ENCODE data around the gene ZNF282.

The ZNF282 gene

GRCh38 chr7:149191851-149192250 is 3.5 kb upstream of the ZNF282 start:
- DNase-seq (ENCODE audit: low read depth in 1 of 2, low spot score in 1 of 2), result no peak

GRCh38 chr7:149194799-149195179 is 557 bp upstream of the ZNF282 start:
- no peak for DNase-seq (ENCODE audit: low read depth in 1 of 2, low spot score in 1 of 2)

DNA sequence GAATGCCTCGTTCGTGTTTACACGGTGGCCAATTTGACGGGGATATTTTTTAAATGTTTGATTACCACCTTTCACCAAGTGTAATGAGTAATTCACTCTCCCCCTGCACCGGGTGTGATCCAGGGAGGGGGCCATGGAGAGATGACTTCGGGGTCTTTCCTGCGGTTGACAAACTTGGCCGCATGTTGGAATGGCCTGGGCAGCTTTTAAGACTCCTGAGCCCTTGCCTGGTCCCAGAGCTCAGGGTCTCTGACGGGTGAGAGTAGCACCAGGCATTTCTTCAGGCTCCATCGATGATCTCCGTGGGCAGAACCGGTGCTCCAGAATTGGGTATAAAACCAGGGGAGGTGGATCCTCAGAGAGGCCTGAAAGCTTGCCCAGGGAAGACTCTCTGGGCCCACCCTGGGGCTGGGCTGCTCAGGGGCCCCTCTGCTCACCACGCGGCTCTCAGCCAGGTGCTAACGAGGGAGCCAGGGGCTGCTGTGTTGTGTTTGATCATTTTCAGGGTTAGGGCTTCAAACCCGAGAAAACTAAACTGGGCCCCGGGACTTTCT is 882 bp downstream of the ZNF282 start:
- no peak for DNase-seq (ENCODE audit: low read depth in 1 of 2, low spot score in 1 of 2)

DNA sequence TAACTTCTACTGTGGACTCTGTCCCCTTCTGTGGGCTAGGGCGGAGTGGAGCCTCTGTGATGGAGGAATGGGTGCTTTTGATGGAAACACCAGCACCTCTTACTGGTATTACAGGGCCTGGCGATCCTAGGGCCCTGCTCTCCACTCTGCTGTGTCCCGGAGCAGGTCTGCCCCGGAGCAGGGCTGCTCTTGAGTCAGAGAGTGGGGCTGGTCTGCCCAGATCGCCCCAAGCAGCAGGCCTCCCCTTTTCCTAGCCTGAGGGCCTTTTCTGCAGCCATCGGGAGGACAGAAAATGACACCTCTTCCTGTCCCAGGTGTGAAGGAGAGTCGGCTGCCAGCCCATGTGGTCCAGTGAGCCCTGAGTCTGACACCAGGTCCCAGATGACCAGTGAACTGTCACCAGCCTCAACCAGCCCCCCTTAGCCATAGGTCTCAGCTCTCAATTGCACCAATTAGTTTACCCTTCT is 1.4 kb downstream of the ZNF282 start:
- DNase-seq (ENCODE audit: low read depth in 1 of 2, low spot score in 1 of 2), result no peak

- DNase-seq (ENCODE audit: low read depth in 1 of 2, low spot score in 1 of 2), result no peak
These were observed 2.3 kb downstream of the ZNF282 start for GRCh38 chr7:149197675-149198074.

DNA sequence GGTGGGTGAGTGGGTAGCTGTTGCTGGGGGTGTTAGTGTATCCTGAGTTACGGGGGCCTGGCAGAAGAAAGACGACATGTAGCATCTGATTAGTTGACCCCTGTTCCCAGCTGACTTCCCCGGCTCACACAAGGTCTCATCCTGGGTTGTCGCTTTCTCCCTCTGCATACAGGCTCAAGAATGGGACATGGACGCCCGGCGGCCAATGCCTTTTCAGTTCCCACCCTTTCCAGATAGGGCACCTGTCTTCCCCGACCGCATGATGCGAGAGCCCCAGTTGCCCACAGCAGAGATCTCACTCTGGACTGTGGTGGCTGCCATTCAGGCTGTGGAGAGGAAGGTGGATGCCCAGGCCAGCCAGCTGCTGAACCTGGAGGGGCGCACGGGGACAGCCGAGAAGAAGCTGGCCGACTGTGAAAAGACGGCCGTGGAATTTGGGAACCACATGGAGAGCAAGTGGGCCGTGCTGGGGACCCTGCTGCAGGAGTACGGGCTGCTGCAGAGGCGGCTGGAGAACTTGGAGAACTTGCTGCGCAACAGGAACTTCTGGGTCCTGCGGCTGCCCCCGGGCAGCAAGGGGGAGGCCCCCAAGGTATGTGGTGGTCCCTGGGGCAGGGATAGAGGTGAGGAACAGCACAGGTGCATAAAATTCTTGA is 2.9 kb downstream of the ZNF282 start:
- DNase-seq (ENCODE audit: low read depth in 1 of 2, low spot score in 1 of 2), result no peak

- no peak for DNase-seq (ENCODE audit: low read depth in 1 of 2, low spot score in 1 of 2)
These were observed 4.1 kb downstream of the ZNF282 start for GRCh38 chr7:149199234-149199995.

DNA sequence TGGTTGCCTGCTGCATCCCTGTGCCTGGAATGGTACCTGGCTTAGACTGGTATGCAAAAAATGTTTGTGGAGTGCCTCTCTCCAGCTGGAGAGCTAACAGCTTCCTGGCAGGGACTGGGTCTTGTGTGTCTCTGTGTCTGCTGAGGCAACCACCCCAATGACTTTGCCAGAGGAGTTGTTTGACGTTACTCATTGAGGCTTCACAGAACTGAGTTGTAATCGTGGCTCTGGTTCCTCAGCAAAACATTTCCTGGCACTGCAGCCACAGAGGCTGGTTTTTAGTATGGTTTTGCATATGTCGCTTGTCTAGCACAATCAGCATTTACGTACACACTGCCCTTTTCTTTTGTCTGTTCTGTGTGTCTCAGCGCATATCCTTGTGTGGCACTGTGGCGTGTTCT is 7.5 kb downstream of the ZNF282 start:
- DNase-seq (ENCODE audit: low read depth in 1 of 2, low spot score in 1 of 2), result no peak

- DNase-seq (ENCODE audit: low read depth in 1 of 2, low spot score in 1 of 2), result no peak
These were observed 10.5 kb downstream of the ZNF282 start for GRCh38 chr7:149205690-149206381.

- no peak for DNase-seq (ENCODE audit: low read depth in 1 of 2, low spot score in 1 of 2)
These were observed 12.1 kb downstream of the ZNF282 start for GRCh38 chr7:149207324-149208035.

DNA sequence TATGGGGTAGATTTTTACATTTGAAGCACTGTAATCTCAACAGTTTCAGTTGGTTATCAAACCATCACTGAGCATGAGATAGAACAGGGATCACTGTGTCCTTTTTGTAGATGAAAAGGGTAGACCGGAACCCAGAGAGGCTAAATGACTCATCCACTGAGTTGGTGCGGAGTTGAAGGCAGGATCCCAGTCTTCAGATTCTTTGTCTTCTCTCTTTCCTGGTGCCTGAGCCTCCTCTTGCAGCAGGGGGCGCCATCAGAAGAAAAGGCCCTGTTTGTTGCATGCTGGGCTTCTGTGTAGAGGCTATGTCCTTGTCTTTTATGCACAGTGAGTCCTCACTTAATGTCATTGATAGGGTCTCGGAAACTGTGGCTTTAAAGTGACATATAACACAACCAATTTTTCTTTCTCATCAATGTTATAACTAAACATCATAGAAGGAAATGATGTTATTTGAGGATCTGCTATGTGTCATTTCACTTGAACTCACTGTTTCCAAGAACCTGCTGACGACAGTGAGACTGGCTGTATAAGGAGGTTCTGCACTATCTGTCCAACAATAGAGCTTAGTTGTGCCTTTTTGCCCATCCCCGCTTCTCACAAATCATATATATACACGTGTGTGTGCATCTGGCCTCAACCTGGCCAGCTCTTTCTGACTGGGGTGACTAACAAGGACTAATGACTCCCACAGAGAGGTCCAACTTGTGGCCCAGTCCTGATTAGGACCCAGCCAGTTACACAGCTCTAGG is 14.3 kb downstream of the ZNF282 start:
- DNase-seq (ENCODE audit: low read depth in 1 of 2, low spot score in 1 of 2), result peak; percentile 45 to 61

DNA sequence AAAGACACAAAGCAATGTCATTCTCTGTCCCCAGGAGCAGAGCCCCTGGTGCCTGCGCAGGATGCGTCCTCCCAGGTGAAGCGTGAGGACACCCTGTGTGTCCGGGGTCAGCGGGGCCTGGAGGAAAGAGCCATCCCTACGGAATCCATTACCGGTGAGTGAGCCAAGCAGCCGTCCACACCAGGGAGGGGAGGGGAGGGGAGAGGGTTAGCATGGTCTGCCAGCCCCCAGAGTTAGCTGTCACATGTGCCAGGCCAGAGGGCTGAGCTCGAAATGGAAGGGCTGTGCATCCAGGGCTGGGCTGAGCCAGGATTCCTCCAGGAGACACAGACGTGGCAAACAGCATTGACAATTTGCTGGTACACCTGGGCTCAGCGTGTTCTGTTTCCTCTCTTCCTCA is 15.2 kb downstream of the ZNF282 start:
- DNase-seq (ENCODE audit: low read depth in 1 of 2, low spot score in 1 of 2), result no peak

DNA sequence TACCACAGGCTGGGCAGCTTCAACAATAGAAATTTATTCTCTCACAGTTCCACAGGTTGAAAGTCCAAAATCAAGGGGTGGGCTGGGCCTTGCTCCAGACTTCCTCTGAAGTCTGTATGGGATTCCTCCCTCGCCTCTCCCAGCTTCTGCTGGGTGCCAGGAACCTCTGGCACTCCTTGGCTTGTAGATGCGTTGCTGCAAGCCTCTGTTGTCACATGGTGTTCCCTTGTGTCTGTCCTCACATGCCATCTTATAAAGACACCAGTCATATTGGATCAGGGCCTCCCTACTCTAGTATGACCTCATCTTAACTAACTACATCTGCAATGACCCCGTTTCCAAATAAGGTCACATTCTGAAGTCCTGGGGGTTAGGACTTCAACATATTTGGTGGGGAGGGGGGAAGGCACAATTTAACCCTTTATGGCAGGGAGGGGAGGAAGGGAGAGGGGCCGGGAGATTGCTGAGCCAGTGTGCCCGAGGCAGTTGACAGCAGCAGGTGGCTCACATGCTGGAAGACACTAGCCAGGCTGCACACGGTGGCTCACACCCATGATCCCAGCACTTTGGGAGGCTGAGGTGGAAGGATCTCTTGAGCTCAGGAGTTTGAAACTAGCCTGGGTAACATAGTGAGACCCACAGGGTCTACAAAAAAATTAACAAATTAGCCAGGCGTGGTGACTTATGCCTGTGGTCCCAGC is 18.8 kb downstream of the ZNF282 start:
- no peak for DNase-seq (ENCODE audit: low read depth in 1 of 2, low spot score in 1 of 2)

DNA sequence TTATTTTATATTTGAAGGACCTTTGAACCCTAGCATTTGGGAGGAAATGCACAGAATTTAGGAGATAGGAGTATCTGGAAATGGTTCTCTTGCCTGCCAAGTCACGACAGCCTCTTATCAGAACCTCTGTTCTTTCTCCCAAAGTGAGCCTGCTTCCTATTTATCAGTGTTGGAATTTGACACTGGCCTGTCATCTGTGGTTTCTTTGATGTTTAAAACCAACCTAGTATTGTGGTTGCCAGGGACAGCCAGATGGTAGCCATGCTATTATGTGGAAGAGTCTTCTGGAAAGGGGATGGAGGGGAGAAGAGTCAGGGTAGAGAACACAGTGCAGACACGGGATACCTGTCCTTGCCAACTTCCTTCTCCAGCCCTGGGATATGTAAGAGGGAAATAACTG is 21.1 kb downstream of the ZNF282 start:
- DNase-seq (ENCODE audit: low read depth in 1 of 2, low spot score in 1 of 2), result no peak

DNA sequence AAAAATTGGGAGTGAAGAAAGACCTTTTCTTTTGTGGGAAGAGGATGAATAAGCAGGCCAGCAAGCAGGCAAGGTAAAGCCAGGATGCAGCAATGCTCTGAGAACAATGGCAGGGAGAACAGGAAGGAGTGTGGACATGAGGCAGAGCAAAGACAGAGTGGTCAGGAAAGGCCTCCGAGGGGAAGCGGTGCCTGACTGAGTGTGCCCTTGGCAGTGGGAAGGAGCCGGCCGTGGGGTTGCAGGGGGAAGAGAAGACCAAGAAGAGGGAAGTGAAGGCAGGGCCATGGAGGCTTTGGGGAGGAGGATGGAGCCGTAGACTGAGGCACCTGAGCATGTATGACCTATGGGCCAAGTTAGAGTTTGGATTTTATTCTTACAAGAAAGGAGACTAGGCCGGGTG is 22.2 kb downstream of the ZNF282 start:
- no peak for DNase-seq (ENCODE audit: low read depth in 1 of 2, low spot score in 1 of 2)

DNA sequence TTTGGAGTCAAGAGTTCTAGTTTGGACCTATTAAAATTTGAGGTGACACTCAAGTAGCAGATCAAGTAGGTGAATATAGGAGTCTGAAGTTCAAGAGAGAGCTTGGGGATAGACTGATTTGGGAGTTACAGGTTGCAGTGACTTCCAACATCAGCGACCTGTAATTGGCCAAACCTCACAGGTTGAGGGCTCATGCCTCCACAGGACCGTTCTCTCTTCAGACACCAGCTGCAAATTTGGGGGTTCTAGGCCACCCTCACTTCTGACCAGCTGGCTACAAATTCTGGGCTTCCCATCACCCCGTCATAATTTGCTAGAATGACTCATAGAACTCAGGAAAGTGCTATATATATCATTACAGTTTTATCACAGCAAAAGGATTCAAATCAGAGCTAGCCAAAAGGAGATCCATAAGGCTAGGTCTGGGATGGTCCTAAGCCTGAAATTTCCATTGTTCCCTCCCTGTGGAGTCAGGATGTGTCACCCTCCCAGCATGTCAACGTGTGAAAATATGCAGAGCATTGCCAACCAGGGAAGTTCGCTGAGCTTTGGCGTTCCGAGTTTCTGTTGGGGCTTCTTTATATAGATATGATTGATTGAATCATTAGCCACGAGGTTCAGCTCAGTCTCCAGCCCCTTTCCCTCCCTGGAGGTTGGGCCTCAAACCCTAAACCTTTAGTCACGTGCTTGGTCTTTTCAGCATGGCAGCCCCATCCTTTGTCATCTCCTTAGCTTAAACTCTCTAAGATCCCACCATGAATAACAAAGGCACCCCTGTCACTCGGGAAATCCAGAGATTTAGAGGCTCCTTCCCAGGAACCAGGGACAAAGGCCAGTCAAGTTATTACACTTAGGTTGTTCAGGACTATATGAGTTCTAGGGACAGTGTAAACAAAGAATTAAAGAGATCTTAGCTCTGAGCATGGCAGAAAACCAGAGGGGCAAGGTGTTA is 23.4 kb downstream of the ZNF282 start:
- DNase-seq (ENCODE audit: low read depth in 1 of 2, low spot score in 1 of 2), result no peak

- DNase-seq (ENCODE audit: low read depth in 1 of 2, low spot score in 1 of 2), result no peak
These were observed 25.2 kb downstream of the ZNF282 start for GRCh38 chr7:149220534-149220933.

- no peak for DNase-seq (ENCODE audit: low read depth in 1 of 2, low spot score in 1 of 2)
These were observed 27.8 kb downstream of the ZNF282 start for GRCh38 chr7:149223176-149223575.

- no peak for DNase-seq (ENCODE audit: low read depth in 1 of 2, low spot score in 1 of 2)
These were observed 28.4 kb downstream of the ZNF282 start for GRCh38 chr7:149223761-149224160.

Data from activated T-helper 1 cell treated with anti-CD3 and anti-CD28 coated beads, Interleukin-2, amount 50 U/mL, for 16 hours (primary cell).